GM19468 (cell line): ENCODE measurements around the gene CYP2E1.
"Not testable (repeated sequence)": the region's sequence is repeated elsewhere in the genome, so short reads cannot be mapped to it uniquely, and the experiment has no call there.

ENCODE experiments used
- ATAC-seq: cut with Tn5 transposase; IDR thresholded peaks from one replicate; pipeline ENCODE4 v1.9.1; 2021; ENCODE audit warnings: mild to moderate bottlenecking, moderate library complexity, moderate number of reproducible peaks; ENCODE audit not compliant: unreplicated experiment; ENCODE audit errors: extremely low read depth

Gene CYP2E1

GRCh38 chr10:133527771-133528271 lies 658 bp downstream of the CYP2E1 start:
- no peak for ATAC-seq

- no peak for ATAC-seq
Measured at GRCh38 chr10:133528296-133528844, 1.2 kb downstream of the CYP2E1 start.

- no peak for ATAC-seq
Measured at GRCh38 chr10:133528845-133529575, 1.8 kb downstream of the CYP2E1 start.

- ATAC-seq = no peak
Measured at GRCh38 chr10:133529576-133529946, 2.4 kb downstream of the CYP2E1 start.

GRCh38 chr10:133530506-133530905 lies 3.3 kb downstream of the CYP2E1 start:
- ATAC-seq = no peak

GRCh38 chr10:133532871-133533270 lies 5.7 kb downstream of the CYP2E1 start:
- no peak for ATAC-seq

- no peak for ATAC-seq
Measured at GRCh38 chr10:133534417-133534816, 7.3 kb downstream of the CYP2E1 start.

GRCh38 chr10:133536198-133536597 lies 9.0 kb downstream of the CYP2E1 start:
- ATAC-seq = no peak

- no peak for ATAC-seq
Measured at GRCh38 chr10:133537546-133538545, 10.7 kb downstream of the CYP2E1 start.

- not testable (repeated sequence) for ATAC-seq
Measured at GRCh38 chr10:133541441-133541975, 14.3 kb downstream of the CYP2E1 start.

GRCh38 chr10:133544506-133544905 lies 17.3 kb downstream of the CYP2E1 start:
- no peak for ATAC-seq

- no peak for ATAC-seq
Measured at GRCh38 chr10:133554600-133554999, 27.4 kb downstream of the CYP2E1 start.

GRCh38 chr10:133555521-133555920 lies 28.4 kb downstream of the CYP2E1 start:
- no peak for ATAC-seq

GRCh38 chr10:133557381-133557780 lies 30.2 kb downstream of the CYP2E1 start:
- ATAC-seq = no peak

GRCh38 chr10:133559216-133559615 lies 32.1 kb downstream of the CYP2E1 start:
- no peak for ATAC-seq

- no peak for ATAC-seq
Measured at GRCh38 chr10:133564816-133565215, 37.7 kb downstream of the CYP2E1 start.

- no peak for ATAC-seq
Measured at GRCh38 chr10:133565441-133566294, 38.5 kb downstream of the CYP2E1 start, which contains the start of gene SYCE1. SYCE1 (minus strand) TSS chr10:133565583; CDS start chr10:133565529, 54 bp downstream.

GRCh38 chr10:133567119-133567518 lies 40.0 kb downstream of the CYP2E1 start:
- no peak for ATAC-seq

- no peak for ATAC-seq
Measured at GRCh38 chr10:133567609-133568286, 40.6 kb downstream of the CYP2E1 start.
